ENCODE results near the gene DAB2IP.

- TF ChIP-seq, protein P1, sequence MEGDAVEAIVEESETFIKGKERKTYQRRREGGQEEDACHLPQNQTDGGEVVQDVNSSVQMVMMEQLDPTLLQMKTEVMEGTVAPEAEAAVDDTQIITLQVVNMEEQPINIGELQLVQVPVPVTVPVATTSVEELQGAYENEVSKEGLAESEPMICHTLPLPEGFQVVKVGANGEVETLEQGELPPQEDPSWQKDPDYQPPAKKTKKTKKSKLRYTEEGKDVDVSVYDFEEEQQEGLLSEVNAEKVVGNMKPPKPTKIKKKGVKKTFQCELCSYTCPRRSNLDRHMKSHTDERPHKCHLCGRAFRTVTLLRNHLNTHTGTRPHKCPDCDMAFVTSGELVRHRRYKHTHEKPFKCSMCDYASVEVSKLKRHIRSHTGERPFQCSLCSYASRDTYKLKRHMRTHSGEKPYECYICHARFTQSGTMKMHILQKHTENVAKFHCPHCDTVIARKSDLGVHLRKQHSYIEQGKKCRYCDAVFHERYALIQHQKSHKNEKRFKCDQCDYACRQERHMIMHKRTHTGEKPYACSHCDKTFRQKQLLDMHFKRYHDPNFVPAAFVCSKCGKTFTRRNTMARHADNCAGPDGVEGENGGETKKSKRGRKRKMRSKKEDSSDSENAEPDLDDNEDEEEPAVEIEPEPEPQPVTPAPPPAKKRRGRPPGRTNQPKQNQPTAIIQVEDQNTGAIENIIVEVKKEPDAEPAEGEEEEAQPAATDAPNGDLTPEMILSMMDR (conservative IDR thresholded peaks at IDR 0.05) = no peak
- no peak for TF ChIP-seq ZFX (IDR thresholded peaks at IDR 0.05)
Measured at GRCh38 chr9:121690316-121690715, 38.9 kb downstream of the DAB2IP start.
